Endothelial cell of umbilical vein (primary cell): ENCODE measurements around the gene TRPV6.

Experiments used
- EZH2 ChIP-seq: IDR thresholded peaks from 2 replicates; pipeline ENCODE4 v1.6.1; 2012; ENCODE audit warnings: borderline replicate concordance, low read depth, mild to moderate bottlenecking, moderate library complexity, low read length, inconsistent platforms; ENCODE audit not compliant: severe bottlenecking
- FOS ChIP-seq: IDR thresholded peaks from 2 replicates; pipeline ENCODE4 v1.6.1; 2011; ENCODE audit warnings: mild to moderate bottlenecking, low read length, moderate library complexity, borderline replicate concordance; ENCODE audit not compliant: insufficient read depth
- GATA2 ChIP-seq: IDR thresholded peaks from 2 replicates; pipeline ENCODE4 v1.7.0; 2011; ENCODE audit warnings: low read depth, mild to moderate bottlenecking, moderate library complexity, mixed read lengths, low read length; ENCODE audit not compliant: insufficient read length, insufficient read depth
- JUN ChIP-seq: IDR thresholded peaks from 2 replicates; pipeline ENCODE4 v1.6.1; 2011; ENCODE audit warnings: borderline replicate concordance, low read depth; ENCODE audit not compliant: insufficient read length, insufficient read depth
- MYC ChIP-seq: IDR thresholded peaks from one replicate; pipeline ENCODE4 v1.6.1; 2011; ENCODE audit warnings: mild to moderate bottlenecking, low read depth, low read length
- POLR2A ChIP-seq: IDR thresholded peaks from 2 replicates; pipeline ENCODE4 v1.6.1; 2012; ENCODE audit warnings: low read depth, mild to moderate bottlenecking, control low read depth, low read length
- POLR2AphosphoS5 ChIP-seq: IDR thresholded peaks from 2 replicates; pipeline ENCODE4 v1.6.1; 2012; ENCODE audit warnings: low read depth, mild to moderate bottlenecking, control low read depth, low read length, moderate library complexity; ENCODE audit not compliant: insufficient read depth
- TF ChIP-seq, protein P1 (sequence below), 2 donors: IDR thresholded peaks; 1 replicate in 1 of 2; 2 replicates in 1 of 2; pipeline ENCODE4 v1.5.1; 2011; ENCODE audit warnings: low read length in 2 of 2, mild to moderate bottlenecking in 2 of 2, moderate library complexity in 2 of 2, control low read depth in 1 of 2, inconsistent platforms in 1 of 2, low read depth in 1 of 2; ENCODE audit not compliant: insufficient read depth in 1 of 2; ENCODE audit errors: extremely low read depth in 1 of 2
- TF ChIP-seq, protein P2 (sequence below): IDR thresholded peaks from 2 replicates; pipeline ENCODE4 v1.6.1; 2011; ENCODE audit not compliant: insufficient read depth, insufficient read length

DNA sequence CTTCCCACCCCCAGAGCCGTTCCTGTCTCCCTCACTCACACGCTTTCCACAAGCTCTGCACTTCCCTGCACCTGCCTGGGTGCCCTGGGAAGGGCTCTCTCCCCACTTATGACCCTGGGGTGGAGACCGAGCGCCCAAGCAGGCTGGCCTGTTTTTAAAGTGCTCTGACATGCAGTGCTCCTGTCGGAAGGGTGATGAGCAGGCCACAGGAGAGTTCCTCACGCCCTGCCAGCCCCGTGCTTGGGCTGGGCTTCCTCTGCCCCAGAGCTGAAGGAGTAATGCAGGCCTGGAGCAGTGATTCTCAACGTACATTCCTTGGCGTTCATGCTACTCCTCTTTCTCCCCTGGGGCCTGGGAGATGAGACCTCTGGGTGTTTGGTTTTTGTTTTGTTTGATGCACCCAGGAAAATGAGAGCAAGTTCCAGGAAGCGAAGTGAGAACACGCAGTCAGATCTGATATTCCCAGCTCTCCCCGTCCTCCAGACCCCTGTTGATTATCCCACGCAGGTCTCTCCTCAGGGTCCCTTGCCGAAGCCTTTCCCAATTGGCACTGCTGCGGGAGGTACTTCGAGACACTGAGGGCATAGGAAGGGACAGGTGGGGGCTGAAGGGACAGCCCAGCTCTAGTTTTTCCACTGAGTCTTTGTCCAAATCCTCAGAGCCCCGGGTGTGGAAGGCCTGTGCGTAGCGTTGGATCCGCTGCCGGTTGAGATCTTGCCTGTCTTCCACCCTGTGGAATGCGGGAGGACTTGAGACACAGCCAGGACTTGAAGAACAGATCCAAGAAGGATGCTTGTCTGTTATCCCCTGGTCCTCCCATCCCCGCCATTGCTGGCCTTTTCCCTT is 14.1 kb downstream of the TRPV6 start:
- TF ChIP-seq EZH2 (no peak), POLR2A (no peak), MYC (no peak), POLR2AphosphoS5 (no peak), GATA2 (no peak), JUN (no peak), FOS (no peak)
- TF ChIP-seq, protein P1, sequence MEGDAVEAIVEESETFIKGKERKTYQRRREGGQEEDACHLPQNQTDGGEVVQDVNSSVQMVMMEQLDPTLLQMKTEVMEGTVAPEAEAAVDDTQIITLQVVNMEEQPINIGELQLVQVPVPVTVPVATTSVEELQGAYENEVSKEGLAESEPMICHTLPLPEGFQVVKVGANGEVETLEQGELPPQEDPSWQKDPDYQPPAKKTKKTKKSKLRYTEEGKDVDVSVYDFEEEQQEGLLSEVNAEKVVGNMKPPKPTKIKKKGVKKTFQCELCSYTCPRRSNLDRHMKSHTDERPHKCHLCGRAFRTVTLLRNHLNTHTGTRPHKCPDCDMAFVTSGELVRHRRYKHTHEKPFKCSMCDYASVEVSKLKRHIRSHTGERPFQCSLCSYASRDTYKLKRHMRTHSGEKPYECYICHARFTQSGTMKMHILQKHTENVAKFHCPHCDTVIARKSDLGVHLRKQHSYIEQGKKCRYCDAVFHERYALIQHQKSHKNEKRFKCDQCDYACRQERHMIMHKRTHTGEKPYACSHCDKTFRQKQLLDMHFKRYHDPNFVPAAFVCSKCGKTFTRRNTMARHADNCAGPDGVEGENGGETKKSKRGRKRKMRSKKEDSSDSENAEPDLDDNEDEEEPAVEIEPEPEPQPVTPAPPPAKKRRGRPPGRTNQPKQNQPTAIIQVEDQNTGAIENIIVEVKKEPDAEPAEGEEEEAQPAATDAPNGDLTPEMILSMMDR (IDR thresholded peaks at IDR 0.05; ENCODE audit: extremely low read depth in 1 of 2, insufficient read depth in 1 of 2, low read depth in 1 of 2, low read length in 2 of 2): no peak
- TF ChIP-seq, protein P2, sequence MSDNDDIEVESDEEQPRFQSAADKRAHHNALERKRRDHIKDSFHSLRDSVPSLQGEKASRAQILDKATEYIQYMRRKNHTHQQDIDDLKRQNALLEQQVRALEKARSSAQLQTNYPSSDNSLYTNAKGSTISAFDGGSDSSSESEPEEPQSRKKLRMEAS: no peak
